DOHH2 (cell line): ENCODE data around the gene C9orf50.

Experiments used
- H3F3A ChIP-seq: fragments of 200-600 bp; sonication (generic), shearing (Covaris generic); 2 replicates; pipeline ENCODE4 v1.6.0; 2016; ENCODE audit warnings: antibody characterized with exemption, mild to moderate bottlenecking; ENCODE audit not compliant: control insufficient read depth, insufficient read depth
- H3K27ac ChIP-seq: fragments of 200-600 bp; sonication (generic); 2 replicates; pipeline ENCODE4 v1.5.1; 2014; ENCODE audit warnings: low read depth, mild to moderate bottlenecking, low read length, moderate library complexity
- H3K27me3 ChIP-seq: fragments of 200-600 bp; sonication (generic); 2 replicates; pipeline ENCODE4 v1.6.1; 2014; ENCODE audit warnings: mild to moderate bottlenecking, low read length, mixed read lengths; ENCODE audit not compliant: control insufficient read depth
- H3K36me3 ChIP-seq: fragments of 200-600 bp; sonication (generic); 2 replicates; pipeline ENCODE4 v1.6.1; 2014; ENCODE audit warnings: mild to moderate bottlenecking, low read length, moderate library complexity, mixed read lengths; ENCODE audit not compliant: control insufficient read depth
- H3K4me1 ChIP-seq: fragments of 200-600 bp; sonication (generic); 2 replicates; pipeline ENCODE4 v1.6.1; 2014; ENCODE audit warnings: mild to moderate bottlenecking, low read length, mixed read lengths; ENCODE audit not compliant: control insufficient read depth
- H3K4me2 ChIP-seq: fragments of 200-600 bp; sonication (generic); 2 replicates; pipeline ENCODE4 v1.6.0; 2014; ENCODE audit warnings: mild to moderate bottlenecking, low read length, moderate library complexity
- H3K4me3 ChIP-seq: fragments of 200-600 bp; sonication (generic); 2 replicates; pipeline ENCODE4 v1.5.1; 2014; ENCODE audit warnings: mild to moderate bottlenecking, low read length, mixed read lengths
- H3K79me2 ChIP-seq: fragments of 200-600 bp; sonication (generic); 2 replicates; pipeline ENCODE4 v1.6.1; 2014; ENCODE audit warnings: mild to moderate bottlenecking, low read length, mixed read lengths; ENCODE audit not compliant: control insufficient read depth
- H3K9me2 ChIP-seq: fragments of 200-600 bp; sonication (generic); replicated peaks from 2 replicates; pipeline ENCODE4 v1.6.1; 2014; ENCODE audit warnings: mild to moderate bottlenecking, low read length, mixed read lengths; ENCODE audit not compliant: control insufficient read depth
- H3K9me3 ChIP-seq: fragments of 200-600 bp; sonication (generic); 2 replicates; pipeline ENCODE4 v1.6.1; 2014; ENCODE audit warnings: antibody characterized with exemption, low read length, mixed read lengths; ENCODE audit not compliant: control insufficient read depth, insufficient read depth
- H4K20me1 ChIP-seq: fragments of 200-600 bp; sonication (generic); 2 replicates; pipeline ENCODE4 v1.6.0; 2014; ENCODE audit warnings: low read depth, mild to moderate bottlenecking, antibody characterized with exemption, low read length, moderate library complexity; ENCODE audit not compliant: control insufficient read depth, insufficient read depth
- EZH2phosphoT487 ChIP-seq: fragments of 200-600 bp; sonication (generic); IDR thresholded peaks from 2 replicates; pipeline ENCODE4 v1.6.1; 2017; ENCODE audit warnings: borderline replicate concordance, mild to moderate bottlenecking, antibody characterized with exemption, low read length, moderate library complexity, mixed read lengths
- TF ChIP-seq, protein P1 (sequence below): fragments of 200-600 bp; sonication (generic); IDR thresholded peaks from one replicate; pipeline ENCODE4 v1.5.1; 2014; ENCODE audit warnings: antibody characterized with exemption, mild to moderate bottlenecking, low read depth, low read length; ENCODE audit not compliant: poor library complexity, severe bottlenecking

The C9orf50 gene

DNA sequence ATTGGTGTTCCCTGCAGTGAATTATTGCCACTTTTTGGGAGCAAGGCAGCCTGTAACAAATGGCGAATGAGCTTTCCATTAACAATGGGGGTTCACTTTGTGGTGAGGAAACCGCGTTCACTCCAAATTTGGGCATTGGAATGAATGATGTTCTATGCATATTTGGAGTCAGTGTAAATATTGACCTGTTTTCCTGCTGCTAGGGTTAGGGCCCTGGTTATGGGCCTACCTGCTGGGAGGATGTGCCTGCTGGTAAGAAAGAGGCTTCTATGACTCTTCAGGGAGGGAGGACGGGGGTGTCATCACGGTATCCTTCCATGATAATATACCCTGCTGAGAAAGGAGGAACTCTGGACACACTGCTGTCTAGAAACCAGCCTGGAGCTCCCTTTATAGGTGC, 29.0 kb downstream of the C9orf50 start:
- Histone ChIP-seq H3K79me2 (no peaks in the 10 kb centered on the region), H3K9me3 (no peaks in the 10 kb centered on the region), H3K36me3 (no peaks in the 10 kb centered on the region), H3K27ac (no peak overlapping the region), H3K27me3 (peaks cover 25% of the 10 kb centered on the region), H3K4me3 (no peak overlapping the region), H3F3A (no peaks in the 10 kb centered on the region), H3K4me2 (no peak overlapping the region), H4K20me1 (no peaks in the 10 kb centered on the region), H3K9me2 (no peaks in the 10 kb centered on the region), H3K4me1 (peaks cover 8% of the 10 kb centered on the region)
- TF ChIP-seq, protein P1, sequence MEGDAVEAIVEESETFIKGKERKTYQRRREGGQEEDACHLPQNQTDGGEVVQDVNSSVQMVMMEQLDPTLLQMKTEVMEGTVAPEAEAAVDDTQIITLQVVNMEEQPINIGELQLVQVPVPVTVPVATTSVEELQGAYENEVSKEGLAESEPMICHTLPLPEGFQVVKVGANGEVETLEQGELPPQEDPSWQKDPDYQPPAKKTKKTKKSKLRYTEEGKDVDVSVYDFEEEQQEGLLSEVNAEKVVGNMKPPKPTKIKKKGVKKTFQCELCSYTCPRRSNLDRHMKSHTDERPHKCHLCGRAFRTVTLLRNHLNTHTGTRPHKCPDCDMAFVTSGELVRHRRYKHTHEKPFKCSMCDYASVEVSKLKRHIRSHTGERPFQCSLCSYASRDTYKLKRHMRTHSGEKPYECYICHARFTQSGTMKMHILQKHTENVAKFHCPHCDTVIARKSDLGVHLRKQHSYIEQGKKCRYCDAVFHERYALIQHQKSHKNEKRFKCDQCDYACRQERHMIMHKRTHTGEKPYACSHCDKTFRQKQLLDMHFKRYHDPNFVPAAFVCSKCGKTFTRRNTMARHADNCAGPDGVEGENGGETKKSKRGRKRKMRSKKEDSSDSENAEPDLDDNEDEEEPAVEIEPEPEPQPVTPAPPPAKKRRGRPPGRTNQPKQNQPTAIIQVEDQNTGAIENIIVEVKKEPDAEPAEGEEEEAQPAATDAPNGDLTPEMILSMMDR = no peak
- TF ChIP-seq EZH2phosphoT487 = no peak

DNA sequence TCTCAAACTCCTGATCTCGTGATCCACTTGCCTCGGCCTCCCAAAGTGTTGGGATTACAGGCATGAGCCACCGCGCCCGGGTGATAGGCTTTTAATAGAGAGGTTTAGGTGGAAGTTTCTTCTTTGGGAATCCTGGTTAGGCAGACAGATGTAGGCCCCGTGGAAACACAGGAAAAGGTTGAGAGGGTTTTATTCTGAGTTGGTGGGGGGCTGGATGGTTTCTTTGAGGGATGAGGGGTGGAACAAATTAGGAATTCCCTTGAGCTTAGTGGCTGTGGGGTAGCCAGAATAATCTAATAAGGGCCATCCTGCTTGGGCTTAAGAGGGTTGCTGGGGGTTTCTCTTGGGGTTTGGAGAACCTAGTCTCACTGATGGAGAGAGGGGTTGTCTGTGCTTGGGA, 30.4 kb downstream of the C9orf50 start:
- Histone ChIP-seq H4K20me1 (no peaks in the 10 kb centered on the region), H3K9me2 (no peaks in the 10 kb centered on the region), H3F3A (no peaks in the 10 kb centered on the region), H3K36me3 (no peaks in the 10 kb centered on the region), H3K4me3 (no peak overlapping the region), H3K27ac (no peak overlapping the region), H3K27me3 (peaks cover 15% of the 10 kb centered on the region), H3K79me2 (no peaks in the 10 kb centered on the region), H3K9me3 (no peaks in the 10 kb centered on the region), H3K4me2 (no peak overlapping the region), H3K4me1 (peaks cover 18% of the 10 kb centered on the region)
- TF ChIP-seq, protein P1 = no peak
- no peak for TF ChIP-seq EZH2phosphoT487

DNA sequence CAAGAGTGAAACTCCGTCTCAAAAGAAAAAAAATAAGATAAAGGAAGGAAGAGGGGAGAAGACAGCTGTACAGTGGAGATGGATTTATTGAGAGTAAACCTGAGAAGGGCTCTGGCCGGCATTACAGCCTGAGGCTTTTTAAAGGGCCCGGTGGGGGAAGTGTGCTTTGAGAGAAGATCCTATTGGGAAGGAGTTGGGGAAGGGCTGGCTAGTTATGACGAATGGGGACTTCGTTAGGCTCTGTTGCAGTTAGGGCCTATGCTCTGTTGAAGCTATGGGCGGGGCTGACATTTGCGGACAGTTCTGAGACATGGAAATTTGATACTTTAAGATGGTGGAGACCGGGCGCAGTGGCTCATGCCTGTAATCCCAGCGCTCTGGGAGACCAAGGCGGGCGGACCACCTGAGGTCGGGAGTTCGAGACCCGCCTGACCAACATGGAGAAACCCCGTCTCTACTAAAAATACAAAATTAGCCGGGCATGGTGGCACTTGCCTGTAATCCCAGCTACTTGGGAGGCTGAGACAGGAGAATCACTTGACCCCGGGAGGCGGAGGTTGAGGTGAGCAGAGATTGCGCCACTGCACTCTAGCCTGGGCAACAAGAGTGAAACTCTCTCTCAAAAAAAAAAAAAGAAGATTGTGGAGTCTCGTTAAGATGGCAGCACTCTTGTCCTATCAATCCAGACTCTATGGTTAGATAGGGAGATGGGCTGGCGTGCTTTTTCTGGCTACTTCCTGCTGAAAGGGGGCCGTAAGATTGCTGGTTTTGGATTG, 33.2 kb downstream of the C9orf50 start:
- no peaks in the 10 kb centered on the region for H3K79me2 ChIP-seq
- TF ChIP-seq, protein P1 = no peak
- no peak for TF ChIP-seq EZH2phosphoT487
- no peak overlapping the region for H3K4me2 ChIP-seq
- H3K9me3 ChIP-seq = no peaks in the 10 kb centered on the region
- no peaks in the 10 kb centered on the region for H3F3A ChIP-seq
- no peak overlapping the region for H3K27ac ChIP-seq
- H4K20me1 ChIP-seq = no peaks in the 10 kb centered on the region
- no peaks in the 10 kb centered on the region for H3K36me3 ChIP-seq
- peaks cover 20% of the 10 kb centered on the region for H3K4me1 ChIP-seq
- peaks cover 4% of the 10 kb centered on the region; the same call in 1 of the 2 replicates for H3K27me3 ChIP-seq
- H3K9me2 ChIP-seq = no peaks in the 10 kb centered on the region
- H3K4me3 ChIP-seq = no peak overlapping the region
